ENCODE measurements around the gene GABARAP. TPM values are rescaled to one million over a fixed set of nuclear protein-coding genes. Genes with fewer than 3 reads are reported as not detected.

Gene GABARAP
- 685 to 777 TPM (median 698 TPM) in 5 replicates for total RNA-seq (2022; extraction: Qiagen RNA extraction)

DNA sequence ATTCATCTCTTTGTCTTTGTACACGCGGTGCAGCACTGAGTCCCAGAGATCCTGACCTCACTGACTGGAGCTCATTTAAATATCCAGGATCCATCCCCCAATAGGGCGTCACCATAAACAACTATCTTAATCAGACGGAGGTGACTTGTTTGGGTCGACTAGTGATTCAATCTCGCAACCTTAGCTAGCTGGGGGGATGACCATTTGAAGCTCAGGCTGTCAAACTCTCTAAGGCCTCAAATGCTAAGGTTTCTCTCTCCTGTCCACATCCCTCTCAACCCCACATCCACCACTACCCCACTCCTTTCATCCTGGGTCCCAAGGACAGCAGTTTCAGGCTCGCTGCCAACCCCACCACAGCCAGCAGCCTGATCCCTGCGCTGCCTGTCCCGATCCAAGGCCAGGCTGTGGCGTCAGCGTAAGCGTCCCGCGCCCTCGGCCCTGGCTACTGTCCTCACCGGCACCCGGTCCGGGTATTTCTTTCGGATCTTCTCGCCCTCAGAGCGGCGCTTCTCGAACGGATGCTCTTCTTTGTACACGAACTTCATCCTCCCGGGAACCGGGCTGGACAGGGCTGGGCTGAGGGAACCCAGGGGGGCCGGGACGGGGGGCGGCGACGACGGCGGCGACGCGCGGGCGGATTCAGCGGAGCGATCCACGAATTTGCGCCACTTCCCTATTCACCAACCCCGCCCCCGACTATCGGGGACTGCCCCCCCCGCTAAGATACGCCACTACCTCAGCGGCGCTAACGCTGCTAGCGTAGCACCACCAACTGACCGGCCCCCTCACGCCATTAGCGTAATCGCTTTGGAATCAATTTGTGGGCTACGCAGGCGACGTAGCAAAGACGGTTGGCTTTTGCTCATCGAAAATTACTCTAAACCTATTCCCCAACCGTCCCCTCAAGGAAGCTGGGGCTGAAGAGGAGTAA lies at the start of gene GABARAP:
GABARAP (minus strand) TSS at position 667 of the 934 bp plus-strand sequence; CDS start at position 548, 119 bp downstream.

GRCh38 chr17:7281074-7281952 lies 39.1 kb upstream of the GABARAP start, which contains the start of gene SLC2A4:
SLC2A4 (plus strand) TSS chr17:7281718; CDS start chr17:7281935, 217 bp downstream.

DNA sequence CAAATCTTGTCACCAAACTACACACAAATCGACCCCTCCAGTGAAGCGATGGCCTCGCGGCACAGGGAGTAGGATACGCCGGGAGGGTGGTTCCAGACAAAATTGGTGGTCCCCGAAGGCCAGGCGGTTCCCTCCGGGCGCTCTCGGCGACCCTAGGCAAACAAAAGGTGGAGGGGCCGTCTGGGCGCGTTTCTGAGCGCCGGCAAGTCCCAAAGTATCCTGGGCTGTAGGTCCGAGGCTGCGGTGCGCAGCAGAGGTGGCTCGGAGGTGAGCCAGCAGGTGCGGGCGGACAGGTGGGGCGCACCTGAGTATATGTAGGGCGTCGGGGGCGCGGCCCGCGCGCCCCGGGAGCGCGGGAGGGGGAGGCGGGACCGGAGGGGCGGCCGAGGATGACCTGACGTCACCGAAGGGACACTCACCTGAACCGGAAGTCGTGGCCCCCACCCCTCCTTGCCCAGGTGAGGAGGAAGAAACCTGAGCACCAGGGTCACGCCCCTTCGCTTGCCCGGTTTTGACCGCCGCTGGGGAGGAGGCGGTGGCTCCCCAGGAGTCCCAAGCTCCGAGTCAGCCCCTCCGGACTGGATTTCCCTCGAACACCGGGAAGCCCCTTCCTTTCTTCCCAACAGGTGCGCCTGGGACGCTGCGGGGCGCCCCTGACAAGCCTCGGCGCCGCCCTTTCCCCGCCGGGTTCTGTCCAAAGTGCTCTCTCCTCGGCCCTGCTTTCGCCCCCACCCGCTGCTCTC lies 20.1 kb upstream of the GABARAP start, which contains the start of gene CLDN7:
CLDN7 (minus strand) TSS at position 287 of the 743 bp plus-strand sequence. CDS start 435 bp downstream, outside the sequence.

GRCh38 chr17:7252176-7253043 lies 10.2 kb upstream of the GABARAP start, which contains the start of gene ELP5:
ELP5 (plus strand) TSS chr17:7252215; CDS start chr17:7252551, 336 bp downstream.

DNA sequence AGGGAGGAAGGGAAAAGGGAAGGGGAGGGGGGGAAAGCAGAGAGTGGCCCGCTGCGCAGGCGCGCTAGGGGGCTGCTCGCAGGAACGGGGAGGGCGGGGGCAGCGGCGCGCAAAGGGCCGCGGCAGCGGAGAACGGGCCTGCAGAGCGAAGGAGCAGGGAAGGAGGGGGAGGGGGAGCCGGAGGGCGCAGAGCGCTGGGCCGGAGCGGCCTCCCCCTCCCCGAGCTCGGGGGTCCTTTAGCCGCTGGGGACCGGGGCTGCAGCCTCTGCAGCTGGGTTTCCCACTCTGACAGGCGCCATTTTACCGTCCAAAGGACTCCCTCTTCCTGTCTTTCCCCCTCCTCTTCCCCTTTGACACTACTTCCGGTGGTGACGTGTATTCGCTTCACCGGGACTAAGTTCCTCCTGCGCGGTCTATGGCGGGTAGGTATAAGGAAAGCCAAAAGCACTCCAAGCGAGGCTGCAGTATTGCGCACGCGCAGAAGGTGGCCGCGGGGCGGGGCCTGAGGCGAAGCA lies 9.5 kb upstream of the GABARAP start, which contains the start of gene CTDNEP1:
CTDNEP1 (minus strand) TSS at position 74 of the 515 bp plus-strand sequence. CDS start 438 bp downstream, outside the sequence.

DNA sequence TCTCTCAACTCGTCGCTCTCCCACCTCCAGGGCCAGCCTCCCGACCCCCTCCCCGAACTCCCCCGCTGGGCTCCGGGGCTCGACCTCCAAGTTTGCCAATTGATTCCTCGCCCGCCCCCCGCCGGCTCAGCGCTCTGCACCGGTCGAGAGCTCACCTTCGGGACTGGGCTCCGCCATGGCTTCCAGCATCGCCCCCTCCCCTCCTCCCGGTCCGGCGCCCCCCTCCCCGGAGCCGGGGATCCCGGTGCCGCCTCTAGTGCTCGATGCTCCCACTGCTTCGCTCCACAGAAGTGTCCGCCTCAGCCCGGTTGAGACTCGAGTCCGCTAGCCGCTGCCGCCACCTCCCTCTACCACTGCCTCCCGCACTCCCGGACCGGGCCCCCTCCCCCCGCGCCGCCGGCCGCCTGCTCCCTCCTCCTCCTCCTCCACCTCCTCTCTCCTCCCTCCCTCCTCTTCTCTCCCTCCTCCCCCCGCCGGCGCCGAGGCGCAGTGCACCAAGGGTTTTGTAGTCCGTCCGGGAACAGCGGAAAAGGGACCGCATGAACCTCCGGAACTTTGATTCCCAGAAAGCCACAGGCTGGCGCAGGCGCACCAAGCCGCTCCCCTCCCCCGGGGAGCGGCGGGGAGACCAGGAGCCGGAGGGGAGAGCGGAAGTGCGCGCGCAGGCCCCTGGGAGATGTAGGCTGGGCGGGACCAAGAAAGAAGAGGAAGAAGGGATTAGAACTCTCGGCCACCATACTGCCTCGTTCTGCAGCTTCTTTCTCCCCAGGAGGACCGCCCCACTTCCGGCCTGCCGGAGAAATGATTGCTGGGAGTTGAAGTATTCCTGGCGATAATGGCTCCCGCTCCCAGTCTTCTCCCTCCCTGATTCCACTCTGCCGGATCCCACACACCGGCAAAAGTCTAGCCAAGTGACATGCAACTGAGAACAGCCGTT lies 2.9 kb downstream of the GABARAP start, which contains the start of gene PHF23:
PHF23 (minus strand) TSS at position 367 of the 937 bp plus-strand sequence; CDS start at position 189, 178 bp downstream.

GRCh38 chr17:7234083-7234951 lies 7.9 kb downstream of the GABARAP start, which contains the start of gene DVL2:
DVL2 (minus strand) TSS chr17:7234517; CDS start chr17:7234262, 255 bp downstream.

GRCh38 chr17:7219812-7220592 lies 22.2 kb downstream of the GABARAP start, which contains the start of the genes ACADVL and DLG4:
ACADVL (plus strand) TSS chr17:7219938; CDS start chr17:7219985, 47 bp downstream.
DLG4 (minus strand) TSS chr17:7219836.

Other genes starting within 250 kb of the GABARAP start
- gene ALOX12, start 246.4 kb downstream of the GABARAP start, total RNA-seq (2022; extraction: Qiagen RNA extraction) = not detected in 5 replicates
- gene RNASEK, start 229.8 kb downstream of the GABARAP start, total RNA-seq (2022; extraction: Qiagen RNA extraction) = 435 to 504 TPM (median 443 TPM) in 5 replicates
- gene BCL6B, start 219.4 kb downstream of the GABARAP start, total RNA-seq (2022; extraction: Qiagen RNA extraction) = not detected in 5 replicates
- 6.5 to 9.3 TPM (median 8.9 TPM) in 5 replicates for gene SLC16A13, start 206.4 kb downstream of the GABARAP start, total RNA-seq (2022; extraction: Qiagen RNA extraction)
- gene SLC16A11, start 198.4 kb downstream of the GABARAP start, total RNA-seq (2022; extraction: Qiagen RNA extraction) = not detected in 5 replicates
- gene CLEC10A, start 162.2 kb downstream of the GABARAP start, total RNA-seq (2022; extraction: Qiagen RNA extraction) = not detected in 5 replicates
- 0.12 to 0.16 TPM in 2 of 5 replicates, not detected in the others for gene ASGR2, start 127.6 kb downstream of the GABARAP start, total RNA-seq (2022; extraction: Qiagen RNA extraction)
- gene ASGR1, start 63.1 kb downstream of the GABARAP start, total RNA-seq (2022; extraction: Qiagen RNA extraction) = 0.70 to 1.4 TPM (median 0.89 TPM) in 5 replicates
- gene DLG4, start 22.6 kb downstream of the GABARAP start, total RNA-seq (2022; extraction: Qiagen RNA extraction) = 5.7 to 7.8 TPM (median 6.6 TPM) in 5 replicates
- 322 to 414 TPM (median 394 TPM) in 5 replicates for gene ACADVL, start 22.5 kb downstream of the GABARAP start, total RNA-seq (2022; extraction: Qiagen RNA extraction)
- gene DVL2, start 7.9 kb downstream of the GABARAP start, total RNA-seq (2022; extraction: Qiagen RNA extraction) = 37.0 to 41.9 TPM (median 40.1 TPM) in 5 replicates
- gene PHF23, start 3.0 kb downstream of the GABARAP start, total RNA-seq (2022; extraction: Qiagen RNA extraction) = 89.8 to 111 TPM (median 96.3 TPM) in 5 replicates
- 222 to 242 TPM (median 228 TPM) in 5 replicates for gene CTDNEP1, start 9.3 kb upstream of the GABARAP start, total RNA-seq (2022; extraction: Qiagen RNA extraction)
- 125 to 155 TPM (median 140 TPM) in 5 replicates for gene ELP5, start 9.8 kb upstream of the GABARAP start, total RNA-seq (2022; extraction: Qiagen RNA extraction)
- 2.2 to 3.7 TPM (median 2.6 TPM) in 5 replicates for gene CLDN7, start 20.0 kb upstream of the GABARAP start, total RNA-seq (2022; extraction: Qiagen RNA extraction)
- 0.39 to 0.59 TPM (median 0.50 TPM) in 5 replicates for gene SLC2A4, start 39.3 kb upstream of the GABARAP start, total RNA-seq (2022; extraction: Qiagen RNA extraction)
- 0.43 to 0.55 TPM (median 0.44 TPM) in 5 replicates for gene YBX2, start 52.2 kb upstream of the GABARAP start, total RNA-seq (2022; extraction: Qiagen RNA extraction)
- gene EIF5A, start 65.2 kb upstream of the GABARAP start, total RNA-seq (2022; extraction: Qiagen RNA extraction) = 1,618 to 1,808 TPM (median 1,704 TPM) in 5 replicates
- 73.9 to 101 TPM (median 95.3 TPM) in 5 replicates for gene GPS2, start 72.9 kb upstream of the GABARAP start, total RNA-seq (2022; extraction: Qiagen RNA extraction)
- gene NEURL4, start 86.9 kb upstream of the GABARAP start, total RNA-seq (2022; extraction: Qiagen RNA extraction) = 26.4 to 30.2 TPM (median 28.4 TPM) in 5 replicates
- gene ACAP1, start 94.1 kb upstream of the GABARAP start, total RNA-seq (2022; extraction: Qiagen RNA extraction) = 1.2 to 3.9 TPM (median 3.1 TPM) in 5 replicates
- 10.5 to 13.8 TPM (median 12.9 TPM) in 5 replicates for gene KCTD11, start 109.7 kb upstream of the GABARAP start, total RNA-seq (2022; extraction: Qiagen RNA extraction)
- not detected in 5 replicates for gene TMEM95, start 112.7 kb upstream of the GABARAP start, total RNA-seq (2022; extraction: Qiagen RNA extraction)
- gene TNK1, start 138.6 kb upstream of the GABARAP start, total RNA-seq (2022; extraction: Qiagen RNA extraction) = 1.4 to 2.1 TPM (median 1.7 TPM) in 5 replicates
- gene PLSCR3, start 152.1 kb upstream of the GABARAP start, total RNA-seq (2022; extraction: Qiagen RNA extraction) = 38.8 to 44.7 TPM (median 42.7 TPM) in 5 replicates
- 171 to 224 TPM (median 215 TPM) in 5 replicates for gene TMEM256, start 161.6 kb upstream of the GABARAP start, total RNA-seq (2022; extraction: Qiagen RNA extraction)
- 12.7 to 19.0 TPM (median 15.5 TPM) in 5 replicates for gene NLGN2, start 165.4 kb upstream of the GABARAP start, total RNA-seq (2022; extraction: Qiagen RNA extraction)
- gene SPEM1, start 177.9 kb upstream of the GABARAP start, total RNA-seq (2022; extraction: Qiagen RNA extraction) = 0.08 to 0.13 TPM in 2 of 5 replicates, not detected in the others
- not detected in 5 replicates for gene SPEM2, start 183.2 kb upstream of the GABARAP start, total RNA-seq (2022; extraction: Qiagen RNA extraction)
- gene SPEM3, start 186.4 kb upstream of the GABARAP start, total RNA-seq (2022; extraction: Qiagen RNA extraction) = 0.02 to 0.03 TPM in 2 of 5 replicates, not detected in the others
- gene TMEM102, start 193.0 kb upstream of the GABARAP start, total RNA-seq (2022; extraction: Qiagen RNA extraction) = 10.1 to 14.8 TPM (median 13.3 TPM) in 5 replicates
- gene FGF11, start 197.1 kb upstream of the GABARAP start, total RNA-seq (2022; extraction: Qiagen RNA extraction) = 0.93 to 1.1 TPM (median 1.0 TPM) in 5 replicates
- gene CHRNB1, start 202.6 kb upstream of the GABARAP start, total RNA-seq (2022; extraction: Qiagen RNA extraction) = 7.0 to 11.7 TPM (median 9.1 TPM) in 5 replicates
- gene ZBTB4, start 237.2 kb upstream of the GABARAP start, total RNA-seq (2022; extraction: Qiagen RNA extraction) = 20.4 to 26.9 TPM (median 24.8 TPM) in 5 replicates
- gene SLC35G6, start 239.0 kb upstream of the GABARAP start, total RNA-seq (2022; extraction: Qiagen RNA extraction) = not detected in 5 replicates
- gene POLR2A, start 241.9 kb upstream of the GABARAP start, total RNA-seq (2022; extraction: Qiagen RNA extraction) = 70.3 to 86.1 TPM (median 78.6 TPM) in 5 replicates